Karpas-422 (cell line): ENCODE results near the gene TNRC6B. TPM values are rescaled to one million over a fixed set of nuclear protein-coding genes. Genes with fewer than 3 reads are reported as not detected.
"Not testable (repeated sequence)": the region's sequence is repeated elsewhere in the genome, so short reads cannot be mapped to it uniquely, and the experiment has no call there.

Source experiments
- DNase-seq: peaks from one replicate; pipeline ENCODE4 v3.0.0-alpha.2; 2015
- H2AFZ ChIP-seq: fragments of 200-600 bp; sonication (generic); 2 replicates; pipeline ENCODE4 v1.6.1; 2014; ENCODE audit warnings: antibody characterized with exemption, low read length, mixed read lengths
- H3K27ac ChIP-seq: fragments of 200-600 bp; sonication (generic); 2 replicates; pipeline ENCODE4 v1.5.1; 2014; ENCODE audit warnings: mild to moderate bottlenecking, low read length, moderate library complexity
- H3K27me3 ChIP-seq: fragments of 200-600 bp; sonication (generic); 2 replicates; pipeline ENCODE4 v1.6.1; 2014; ENCODE audit warnings: low read length, mixed read lengths
- H3K36me3 ChIP-seq: fragments of 200-600 bp; sonication (generic); 2 replicates; pipeline ENCODE4 v1.6.1; 2014; ENCODE audit warnings: low read length, mixed read lengths; ENCODE audit not compliant: insufficient read depth
- H3K4me1 ChIP-seq: fragments of 200-600 bp; sonication (generic); 2 replicates; pipeline ENCODE4 v1.6.1; 2014; ENCODE audit warnings: mild to moderate bottlenecking, low read length, mixed read lengths
- H3K4me2 ChIP-seq: fragments of 200-600 bp; sonication (generic); 2 replicates; pipeline ENCODE4 v1.6.1; 2014; ENCODE audit warnings: low read length, low read depth, mild to moderate bottlenecking; ENCODE audit not compliant: poor library complexity, severe bottlenecking
- H3K4me3 ChIP-seq: fragments of 200-600 bp; sonication (generic); 2 replicates; pipeline ENCODE4 v1.5.1; 2014; ENCODE audit warnings: mild to moderate bottlenecking, antibody characterized with exemption, low read length, mixed read lengths
- H3K79me2 ChIP-seq: fragments of 200-600 bp; sonication (generic); 2 replicates; pipeline ENCODE4 v1.6.1; 2014; ENCODE audit warnings: mild to moderate bottlenecking, low read length, mixed read lengths
- H3K9ac ChIP-seq: fragments of 200-600 bp; sonication (generic); 2 replicates; pipeline ENCODE4 v1.6.0; 2014; ENCODE audit warnings: low read length
- H3K9me2 ChIP-seq: fragments of 200-600 bp; sonication (generic), shearing (Covaris generic); replicated peaks from 2 replicates; pipeline ENCODE4 v1.6.0; 2014; ENCODE audit warnings: mild to moderate bottlenecking, low read length, moderate library complexity; ENCODE audit not compliant: insufficient read depth
- H3K9me3 ChIP-seq: fragments of 300-700, 200-600 bp; sonication (generic); 2 replicates; pipeline ENCODE4 v1.6.1; 2014; ENCODE audit warnings: low read length, mixed read lengths
- H4K20me1 ChIP-seq: fragments of 200-600 bp; sonication (generic); 2 replicates; pipeline ENCODE4 v1.6.1; 2014; ENCODE audit warnings: mild to moderate bottlenecking, antibody characterized with exemption, low read length, low read depth; ENCODE audit not compliant: insufficient read depth
- total RNA-seq: library from RNA; depleted of rRNA; stranded (reverse); fragments of >200 nt; shearing (Covaris generic); gene quantifications from 2 replicates; pipeline ENCODE4 v1.2.3, GENCODE V29; 2014; ENCODE audit warnings: low replicate concordance; rRNA removed

TNRC6B gene
- total RNA-seq, 1 experiment from 2014 or later: 32.0 TPM

DNA sequence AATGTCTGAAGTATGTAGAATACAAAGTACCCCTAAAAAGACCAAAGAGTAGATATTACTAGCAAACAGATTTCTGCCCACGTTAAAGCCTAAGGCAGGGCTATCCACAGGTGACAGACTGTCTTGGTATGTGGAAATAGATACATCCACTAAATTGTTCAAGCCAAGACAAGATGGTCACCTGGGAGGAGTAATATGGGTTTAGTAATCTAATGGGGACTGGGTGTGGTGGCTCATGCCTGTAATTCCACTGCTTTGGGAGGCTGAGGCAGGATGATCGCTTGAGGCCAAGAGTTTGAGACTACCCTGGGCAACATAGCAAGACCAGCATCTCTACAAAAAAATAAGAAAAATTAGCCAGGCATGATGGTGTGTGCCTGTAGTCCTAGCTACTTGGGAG lies 200.2 kb downstream of the TNRC6B start:
- no peak overlapping the region for H3K4me2 ChIP-seq

DNA sequence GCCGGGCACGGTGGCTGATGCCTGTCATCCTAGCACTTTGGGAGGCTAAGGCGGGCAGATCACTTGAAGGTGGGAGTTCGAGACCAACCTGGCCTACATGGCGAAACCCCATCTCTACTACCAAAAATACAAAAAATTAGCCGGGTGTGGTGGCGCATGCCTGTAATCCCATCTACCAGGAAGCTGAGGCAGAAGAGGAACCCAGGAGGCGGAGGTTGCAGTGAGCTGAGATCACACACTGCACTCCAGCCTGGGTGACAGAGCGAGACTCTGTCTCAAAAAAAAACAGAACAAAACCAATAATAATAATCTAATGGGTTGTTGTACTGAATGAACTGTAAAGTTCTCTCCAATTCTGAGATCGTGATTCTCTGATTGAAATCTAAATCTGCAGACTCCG lies 200.7 kb downstream of the TNRC6B start:
- Histone ChIP-seq H3K36me3 (peaks cover 12% of the 10 kb centered on the region), H3K27ac (peak overlapping the region; percentile 100), H3K79me2 (peaks cover 84% of the 10 kb centered on the region), H3K4me1 (peaks cover 68% of the 10 kb centered on the region)
- H3K9me2 ChIP-seq, H3K27me3 ChIP-seq, H3K4me2 ChIP-seq, H2AFZ ChIP-seq, H3K4me3 ChIP-seq, DNase-seq, H3K9ac ChIP-seq, H4K20me1 ChIP-seq, H3K9me3 ChIP-seq: not testable (repeated sequence)

More for the DNA sequence above, 200.2 kb downstream of the TNRC6B start:
- Histone ChIP-seq H3K9me2 (no peaks in the 10 kb centered on the region), H3K4me3 (no peak overlapping the region), H3K4me1 (peaks cover 67% of the 10 kb centered on the region), H3K27me3 (no peaks in the 10 kb centered on the region), H2AFZ (no peak overlapping the region), H3K9ac (no peak overlapping the region), H3K36me3 (peaks cover 18% of the 10 kb centered on the region), H3K9me3 (no peaks in the 10 kb centered on the region), H4K20me1 (no peaks in the 10 kb centered on the region), H3K79me2 (peaks cover 84% of the 10 kb centered on the region), H3K27ac (peak overlapping the region; percentile 100)
- no peak for DNase-seq

DNA sequence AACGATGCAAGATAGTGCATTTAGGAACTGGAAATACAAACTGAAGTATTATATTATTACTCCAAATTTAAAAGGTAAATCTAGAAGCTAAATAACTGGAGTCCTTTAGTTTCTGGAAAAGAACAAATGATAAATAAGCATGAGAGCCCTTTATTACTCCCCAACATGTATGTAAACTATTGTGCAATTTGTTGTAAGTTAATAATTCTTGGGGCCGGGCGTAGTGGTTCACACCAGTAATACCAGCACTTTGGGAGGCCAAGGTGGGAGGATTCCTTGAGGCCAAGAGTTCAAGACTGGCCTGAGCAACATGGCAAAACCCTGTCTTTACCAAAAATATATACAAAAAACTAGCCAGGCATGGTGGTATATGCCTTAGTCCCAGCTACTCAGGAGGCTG lies 203.7 kb downstream of the TNRC6B start:
- no peaks in the 10 kb centered on the region for H4K20me1 ChIP-seq
- no peak overlapping the region for H3K9ac ChIP-seq
- no peak for DNase-seq
- no peaks in the 10 kb centered on the region for H3K27me3 ChIP-seq
- no peak overlapping the region for H3K4me3 ChIP-seq
- no peaks in the 10 kb centered on the region for H3K9me2 ChIP-seq
- no peak overlapping the region for H3K4me2 ChIP-seq
- no peak overlapping the region for H2AFZ ChIP-seq
- H3K27ac ChIP-seq: peak overlapping the region; percentile 67
- H3K4me1 ChIP-seq: peaks cover 72% of the 10 kb centered on the region
- H3K9me3 ChIP-seq: no peaks in the 10 kb centered on the region
- H3K79me2 ChIP-seq: peaks cover 98% of the 10 kb centered on the region
- peaks cover 15% of the 10 kb centered on the region; the same call in 1 of the 2 replicates for H3K36me3 ChIP-seq

DNA sequence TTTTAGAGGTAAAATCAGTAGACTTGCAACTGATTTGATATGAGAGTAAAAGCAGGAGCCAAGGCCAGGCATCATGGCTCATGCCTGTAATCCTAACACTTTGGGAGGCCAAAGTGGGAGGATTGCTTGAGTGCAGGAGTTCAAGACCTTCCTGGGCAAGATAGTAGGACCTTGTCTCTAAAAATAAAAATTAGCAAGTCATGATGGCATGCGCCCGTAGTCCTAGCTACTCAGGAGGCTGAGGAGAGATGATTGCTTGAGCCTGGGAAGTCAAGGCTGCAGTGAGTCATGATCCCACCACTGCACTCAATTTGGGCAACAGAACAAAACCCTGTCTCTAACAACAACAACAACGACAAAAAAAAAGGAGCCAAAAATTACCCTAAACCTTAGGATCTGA lies 206.2 kb downstream of the TNRC6B start:
- Histone ChIP-seq H4K20me1 (no peaks in the 10 kb centered on the region), H3K4me1 (peaks cover 71% of the 10 kb centered on the region), H3K79me2 (peaks cover 98% of the 10 kb centered on the region)

DNA sequence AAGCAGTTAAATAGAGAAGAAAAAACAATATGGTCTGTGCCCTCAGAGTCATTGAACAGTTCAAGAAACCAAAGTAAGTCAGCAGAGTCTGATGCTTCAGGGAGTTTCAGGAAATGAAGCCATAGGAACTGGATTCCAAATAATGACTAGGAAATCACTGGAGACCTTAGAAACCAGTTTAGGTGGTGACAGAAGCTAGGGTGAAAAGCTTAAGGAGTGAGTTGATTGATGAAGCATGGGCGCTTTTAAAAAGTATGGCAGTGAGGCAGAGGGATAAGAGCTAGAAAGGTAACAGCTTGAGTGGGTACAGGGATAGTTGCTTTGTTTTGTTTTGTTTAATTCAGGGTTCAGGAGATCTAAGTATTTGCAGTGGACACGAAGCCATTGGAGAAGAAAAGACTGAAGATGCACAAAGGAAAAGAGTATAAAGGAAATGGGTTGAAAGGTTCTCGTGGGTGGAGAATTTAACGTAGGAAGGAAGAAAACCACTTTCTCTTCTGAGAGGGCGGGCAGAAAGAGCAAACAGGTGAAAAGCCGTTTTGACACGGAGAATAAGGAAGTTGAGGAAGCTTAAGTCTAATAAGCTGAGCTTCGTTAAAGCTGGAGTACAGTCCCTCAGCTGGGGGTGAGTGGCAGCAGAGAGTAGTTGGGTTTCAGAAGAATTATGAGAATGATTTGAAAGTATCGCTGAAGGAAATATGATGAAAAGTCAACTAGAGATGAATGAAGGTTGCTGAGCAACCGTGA lies 207.5 kb downstream of the TNRC6B start:
- H3K4me1 ChIP-seq: peaks cover 75% of the 10 kb centered on the region
- peak overlapping the region; percentile 54 for H3K9ac ChIP-seq
- H3K79me2 ChIP-seq: peaks cover 93% of the 10 kb centered on the region
- no peaks in the 10 kb centered on the region for H4K20me1 ChIP-seq
- 0 out of 2 replicates have a peak, but pooled peaks cover 9% of the 10 kb centered on the region for H3K36me3 ChIP-seq
- DNase-seq: peak; percentile 77
- no peak overlapping the region for H2AFZ ChIP-seq
- H3K9me2 ChIP-seq: no peaks in the 10 kb centered on the region
- H3K4me2 ChIP-seq: peak overlapping the region; percentile 63
- H3K9me3 ChIP-seq: no peaks in the 10 kb centered on the region
- H3K27me3 ChIP-seq: no peaks in the 10 kb centered on the region
- peak overlapping the region; percentile 87 for H3K27ac ChIP-seq
- peak overlapping the region; percentile 28; the same call in 1 of the 2 replicates for H3K4me3 ChIP-seq

More for the DNA sequence above, 206.2 kb downstream of the TNRC6B start:
- Histone ChIP-seq H3K27me3 (no peaks in the 10 kb centered on the region), H3K9ac (peak overlapping the region; percentile 16; the same call in 1 of the 2 replicates), H3K36me3 (peaks cover 15% of the 10 kb centered on the region; the same call in 1 of the 2 replicates), H3K9me3 (no peaks in the 10 kb centered on the region), H3K4me2 (peak overlapping the region; percentile 20), H2AFZ (no peak overlapping the region), H3K9me2 (no peaks in the 10 kb centered on the region), H3K27ac (peak overlapping the region; percentile 69), H3K4me3 (no peak overlapping the region)
- no peak for DNase-seq

Other genes with a start within 250 kb of the TNRC6B start
- not detected in 2 replicates for gene TMA7B, start 217.5 kb upstream of the TNRC6B start, total RNA-seq
- under 0.01 and 0.07 TPM in 2 replicates for gene FAM83F, start 183.0 kb upstream of the TNRC6B start, total RNA-seq
- 165 and 188 TPM in 2 replicates for gene ADSL, start 168.6 kb downstream of the TNRC6B start, total RNA-seq
- 108 and 251 TPM in 2 replicates for gene SGSM3, start 192.7 kb downstream of the TNRC6B start, total RNA-seq